NCI-H1092 treated with DMSO at 0.1 percent for 48 hours (cell line): ENCODE data around the gene ACE.
"Not testable (repeated sequence)": the region's sequence is repeated elsewhere in the genome, so short reads cannot be mapped to it uniquely, and the experiment has no call there.

ENCODE experiments used
- DNase-seq: peaks from one replicate; lab custom pipeline; 2025; lab: John Stamatoyannopoulos, UW

The ACE gene

GRCh38 chr17:63444457-63444856 is 32.4 kb upstream of the ACE start:
- no peak for DNase-seq

GRCh38 chr17:63445065-63445464 is 31.8 kb upstream of the ACE start:
- no peak for DNase-seq

- DNase-seq: peak; percentile 56
These were observed 31.3 kb upstream of the ACE start for GRCh38 chr17:63445571-63445953.

- DNase-seq: peak; percentile 82
These were observed 30.7 kb upstream of the ACE start, which contains the start of gene CYB561 for GRCh38 chr17:63445954-63446752. CYB561 (minus strand) TSS chr17:63446306; CDS start chr17:63437547, 8,759 bp downstream.

- DNase-seq: peak; percentile 88
These were observed 29.9 kb upstream of the ACE start for GRCh38 chr17:63446753-63447470.

GRCh38 chr17:63447471-63448009 is 29.3 kb upstream of the ACE start:
- DNase-seq: peak; percentile 88

- DNase-seq: no peak
These were observed 28.2 kb upstream of the ACE start for GRCh38 chr17:63448655-63449054.

- DNase-seq: no peak
These were observed 26.3 kb upstream of the ACE start for GRCh38 chr17:63450551-63450950.

GRCh38 chr17:63451150-63451549 is 25.7 kb upstream of the ACE start:
- DNase-seq: no peak

- DNase-seq: no peak
These were observed 24.6 kb upstream of the ACE start for GRCh38 chr17:63452046-63452961.

GRCh38 chr17:63452962-63453551 is 23.8 kb upstream of the ACE start:
- DNase-seq: peak; percentile 23

GRCh38 chr17:63454357-63454756 is 22.5 kb upstream of the ACE start:
- not testable (repeated sequence) for DNase-seq

- no peak for DNase-seq
These were observed 21.9 kb upstream of the ACE start for GRCh38 chr17:63454915-63455314.

- DNase-seq: no peak
These were observed 21.4 kb upstream of the ACE start for GRCh38 chr17:63455417-63455816.

- DNase-seq: no peak
These were observed 18.4 kb upstream of the ACE start for GRCh38 chr17:63458478-63458877.

GRCh38 chr17:63460018-63460417 is 16.8 kb upstream of the ACE start:
- no peak for DNase-seq

GRCh38 chr17:63463771-63464170 is 13.1 kb upstream of the ACE start:
- peak; percentile 13 for DNase-seq

- no peak for DNase-seq
These were observed 12.1 kb upstream of the ACE start for GRCh38 chr17:63464691-63465236.

- not testable (repeated sequence) for DNase-seq
These were observed 8.8 kb upstream of the ACE start for GRCh38 chr17:63468099-63468498.

- peak; percentile 18 for DNase-seq
These were observed 2.7 kb upstream of the ACE start for GRCh38 chr17:63474174-63474573.
